Prostate gland (tissue), 2 donors: Measurements from ENCODE around the gene VPS16.

ENCODE experiments used
- POLR2A ChIP-seq: fragments of 450-650 bp; IDR thresholded peaks from one replicate; pipeline ENCODE4 v1.6.1; 2016; ENCODE audit warnings: antibody characterized with exemption, mild to moderate bottlenecking
- TF ChIP-seq, protein P1 (sequence below), 4 experiments: fragments of 200-600 bp in 2 of 4; fragments of 450-650 bp in 2 of 4; sonication (generic) in 2 of 4; IDR thresholded peaks; 1 replicate in 3 of 4; 2 replicates in 1 of 4; pipeline ENCODE4 v1.5.1; 2016 to 2019; ENCODE audit warnings: antibody characterized with exemption in 4 of 4, mild to moderate bottlenecking in 2 of 4, moderate library complexity in 2 of 4

DNA sequence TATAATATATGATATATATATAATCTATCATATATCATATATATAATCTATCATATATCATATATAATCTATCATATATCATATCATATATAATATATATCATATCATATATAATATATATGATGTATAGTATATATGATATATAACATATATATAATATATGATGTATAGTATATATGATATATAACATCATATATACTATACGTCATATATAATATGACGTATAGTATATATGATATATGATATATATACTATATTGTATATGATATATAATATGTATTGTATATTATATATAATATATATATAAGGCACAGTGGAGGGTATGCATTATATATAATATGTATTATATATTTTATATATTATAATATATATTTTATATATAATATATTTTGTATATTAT is 69.4 kb downstream of the VPS16 start:
- TF ChIP-seq, protein P1, sequence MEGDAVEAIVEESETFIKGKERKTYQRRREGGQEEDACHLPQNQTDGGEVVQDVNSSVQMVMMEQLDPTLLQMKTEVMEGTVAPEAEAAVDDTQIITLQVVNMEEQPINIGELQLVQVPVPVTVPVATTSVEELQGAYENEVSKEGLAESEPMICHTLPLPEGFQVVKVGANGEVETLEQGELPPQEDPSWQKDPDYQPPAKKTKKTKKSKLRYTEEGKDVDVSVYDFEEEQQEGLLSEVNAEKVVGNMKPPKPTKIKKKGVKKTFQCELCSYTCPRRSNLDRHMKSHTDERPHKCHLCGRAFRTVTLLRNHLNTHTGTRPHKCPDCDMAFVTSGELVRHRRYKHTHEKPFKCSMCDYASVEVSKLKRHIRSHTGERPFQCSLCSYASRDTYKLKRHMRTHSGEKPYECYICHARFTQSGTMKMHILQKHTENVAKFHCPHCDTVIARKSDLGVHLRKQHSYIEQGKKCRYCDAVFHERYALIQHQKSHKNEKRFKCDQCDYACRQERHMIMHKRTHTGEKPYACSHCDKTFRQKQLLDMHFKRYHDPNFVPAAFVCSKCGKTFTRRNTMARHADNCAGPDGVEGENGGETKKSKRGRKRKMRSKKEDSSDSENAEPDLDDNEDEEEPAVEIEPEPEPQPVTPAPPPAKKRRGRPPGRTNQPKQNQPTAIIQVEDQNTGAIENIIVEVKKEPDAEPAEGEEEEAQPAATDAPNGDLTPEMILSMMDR (IDR thresholded peaks at IDR 0.05), result no peak
- TF ChIP-seq POLR2A, result no peak
